Stimulated activated CD4-positive, alpha-beta T cell treated with anti-CD3 and anti-CD28 coated beads, Interleukin-1b, Interleukin-23, amount 100 ng/mL, for 48 hours (primary cell): ENCODE results near the gene CD70.
A peak's percentile ranks its signal among the peaks of the same experiment; 100 is the strongest.
"Not testable (repeated sequence)": the region's sequence is repeated elsewhere in the genome, so short reads cannot be mapped to it uniquely, and the experiment has no call there.

Experiments used
- DNase-seq: peaks from one replicate; pipeline ENCODE4 v3.0.0-alpha.2; 2020

CD70 gene

GRCh38 chr19:6590827-6591319, at the start of gene CD70:
CD70 (minus strand) TSS chr19:6591150; CDS start chr19:6591002, 148 bp downstream.
- peak; percentile 56 for DNase-seq

GRCh38 chr19:6640333-6640732, 49.4 kb upstream of the CD70 start:
- DNase-seq, result not testable (repeated sequence)

- peak; percentile 55 for DNase-seq
These were observed 48.5 kb upstream of the CD70 start for GRCh38 chr19:6639439-6639838.

- not testable (repeated sequence) for DNase-seq
These were observed 42.5 kb upstream of the CD70 start for GRCh38 chr19:6633456-6633813.

- peak; percentile 52 for DNase-seq
These were observed 42.0 kb upstream of the CD70 start for GRCh38 chr19:6632747-6633455.

- DNase-seq, result peak; percentile 73
These were observed 41.2 kb upstream of the CD70 start for GRCh38 chr19:6632002-6632621.

GRCh38 chr19:6626764-6627163, 35.8 kb upstream of the CD70 start:
- no peak for DNase-seq

- no peak for DNase-seq
These were observed 26.4 kb upstream of the CD70 start for GRCh38 chr19:6617374-6617773.

- peak; percentile 42 for DNase-seq
These were observed 25.1 kb upstream of the CD70 start for GRCh38 chr19:6616011-6616410.

GRCh38 chr19:6613711-6614110, 22.8 kb upstream of the CD70 start:
- peak; percentile 59 for DNase-seq

GRCh38 chr19:6610934-6611852, 20.2 kb upstream of the CD70 start:
- DNase-seq, result no peak

GRCh38 chr19:6608940-6609339, 18.0 kb upstream of the CD70 start:
- no peak for DNase-seq

- not testable (repeated sequence) for DNase-seq
These were observed 17.2 kb upstream of the CD70 start for GRCh38 chr19:6608146-6608545.

- DNase-seq, result not testable (repeated sequence)
These were observed 15.5 kb upstream of the CD70 start for GRCh38 chr19:6606276-6607070.

GRCh38 chr19:6604906-6605305, 14.0 kb upstream of the CD70 start:
- DNase-seq, result no peak

- DNase-seq, result no peak
These were observed 11.8 kb upstream of the CD70 start for GRCh38 chr19:6602729-6603114.

GRCh38 chr19:6601537-6602052, 10.6 kb upstream of the CD70 start:
- not testable (repeated sequence) for DNase-seq

- not testable (repeated sequence) for DNase-seq
These were observed 10.1 kb upstream of the CD70 start for GRCh38 chr19:6600951-6601536.

- DNase-seq, result no peak
These were observed 9.0 kb upstream of the CD70 start for GRCh38 chr19:6599866-6600454.

GRCh38 chr19:6598254-6598892, 7.4 kb upstream of the CD70 start:
- DNase-seq, result not testable (repeated sequence)
